Ascending aorta (tissue), 2 donors: ENCODE measurements around the gene CARD11. TPM values are rescaled to one million over a fixed set of nuclear protein-coding genes. Genes with fewer than 3 reads are reported as not detected.

ENCODE experiments used
- DNase-seq, 2 donors: peaks; one replicate each; pipeline ENCODE4 v3.0.0-alpha.2; 2019; ENCODE audit warnings: low spot score in 2 of 2
- H3K27ac ChIP-seq, 2 donors: fragments of 200-600 bp; sonication (generic); one replicate each; pipeline ENCODE4 v1.5.1; 2016 to 2017; ENCODE audit warnings: mild to moderate bottlenecking in 1 of 2
- H3K27me3 ChIP-seq: fragments of 200-600 bp; sonication (generic); one replicate; pipeline ENCODE4 v1.5.1; 2017
- H3K36me3 ChIP-seq, 2 donors: fragments of 200-600 bp; sonication (generic); one replicate each; pipeline ENCODE4 v1.5.1; 2016
- H3K4me1 ChIP-seq, 2 donors: fragments of 200-600 bp; sonication (generic); one replicate each; pipeline ENCODE4 v1.5.1; 2016 to 2017; ENCODE audit warnings: mild to moderate bottlenecking in 1 of 2
- H3K4me3 ChIP-seq, 2 donors: fragments of 200-600 bp; sonication (generic); one replicate each; pipeline ENCODE4 v1.5.1; 2016 to 2017; ENCODE audit warnings: mild to moderate bottlenecking in 1 of 2
- H3K9me3 ChIP-seq, 2 donors: fragments of 200-600 bp; sonication (generic); one replicate each; pipeline ENCODE4 v1.5.1; 2016
- intact Hi-C: fragments of 100-400 bp; cut with DNase I; formaldehyde crosslinking; loops from one replicate; pipeline ENCODE4 v1.15.1; 2023
- total RNA-seq: library from RNA; depleted of rRNA; stranded (reverse); fragments of >200 nt; gene quantifications from one replicate; pipeline ENCODE4 v1.1.0, GENCODE V29; 2016
- TF ChIP-seq, protein P1 (sequence below), 3 experiments: fragments of 200-600 bp in 2 of 3; fragments of 450-650 bp in 1 of 3; sonication (generic) in 2 of 3; IDR thresholded peaks; one replicate each; pipeline ENCODE4 v1.5.1; 2016 to 2019; ENCODE audit warnings: antibody characterized with exemption in 3 of 3, mild to moderate bottlenecking in 1 of 3, moderate library complexity in 1 of 3

Gene CARD11
- total RNA-seq, 1 donor from 2014 or later, result 0.64 TPM

DNA sequence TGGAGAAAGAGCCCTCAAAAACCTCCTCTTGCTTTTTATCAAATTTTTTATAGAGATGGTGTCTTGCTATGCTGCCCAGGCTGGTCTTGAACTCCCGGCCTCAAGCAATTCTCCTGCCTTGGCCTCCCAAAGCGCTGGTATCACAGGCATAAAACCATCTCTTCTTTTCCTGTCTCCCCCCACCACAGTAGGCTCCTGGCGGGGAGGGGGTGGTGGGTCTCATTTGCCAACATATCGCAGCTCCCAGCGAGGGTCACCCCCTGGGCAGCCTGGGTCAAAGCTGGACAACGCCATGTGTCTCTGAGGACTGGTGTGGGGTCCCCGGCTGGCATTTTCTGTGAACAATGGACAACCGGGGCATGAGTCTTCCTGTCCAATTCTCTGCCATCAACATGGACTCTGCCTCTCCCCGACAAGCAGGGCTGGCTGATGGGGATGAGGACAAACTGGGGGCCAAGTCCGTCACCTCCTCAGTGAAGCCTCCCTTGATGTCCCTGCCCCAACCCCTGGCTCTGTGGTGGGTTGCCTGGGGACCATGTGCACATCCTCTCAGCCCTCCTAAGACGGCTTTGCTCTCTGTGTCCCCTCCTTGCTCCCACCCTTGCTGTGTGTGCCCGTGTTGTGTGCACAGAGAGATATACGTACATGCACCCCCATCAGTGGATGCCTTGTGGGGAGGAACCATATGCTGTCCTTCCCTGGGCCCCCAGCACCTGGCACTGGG, 113.2 kb downstream of the CARD11 start:
- TF ChIP-seq, protein P1, sequence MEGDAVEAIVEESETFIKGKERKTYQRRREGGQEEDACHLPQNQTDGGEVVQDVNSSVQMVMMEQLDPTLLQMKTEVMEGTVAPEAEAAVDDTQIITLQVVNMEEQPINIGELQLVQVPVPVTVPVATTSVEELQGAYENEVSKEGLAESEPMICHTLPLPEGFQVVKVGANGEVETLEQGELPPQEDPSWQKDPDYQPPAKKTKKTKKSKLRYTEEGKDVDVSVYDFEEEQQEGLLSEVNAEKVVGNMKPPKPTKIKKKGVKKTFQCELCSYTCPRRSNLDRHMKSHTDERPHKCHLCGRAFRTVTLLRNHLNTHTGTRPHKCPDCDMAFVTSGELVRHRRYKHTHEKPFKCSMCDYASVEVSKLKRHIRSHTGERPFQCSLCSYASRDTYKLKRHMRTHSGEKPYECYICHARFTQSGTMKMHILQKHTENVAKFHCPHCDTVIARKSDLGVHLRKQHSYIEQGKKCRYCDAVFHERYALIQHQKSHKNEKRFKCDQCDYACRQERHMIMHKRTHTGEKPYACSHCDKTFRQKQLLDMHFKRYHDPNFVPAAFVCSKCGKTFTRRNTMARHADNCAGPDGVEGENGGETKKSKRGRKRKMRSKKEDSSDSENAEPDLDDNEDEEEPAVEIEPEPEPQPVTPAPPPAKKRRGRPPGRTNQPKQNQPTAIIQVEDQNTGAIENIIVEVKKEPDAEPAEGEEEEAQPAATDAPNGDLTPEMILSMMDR (IDR thresholded peaks at IDR 0.05), result no peak
- no peak for DNase-seq
- H3K4me3 ChIP-seq, result no peak overlapping the region
- intact Hi-C loops, result no loop called here
- no peak overlapping the region for H3K27ac ChIP-seq
- no peaks in the 10 kb centered on the region for H3K36me3 ChIP-seq
- H3K9me3 ChIP-seq, result no peaks in the 10 kb centered on the region
- peaks cover 4% of the 10 kb centered on the region for H3K27me3 ChIP-seq
- H3K4me1 ChIP-seq, result no peaks in the 10 kb centered on the region

DNA sequence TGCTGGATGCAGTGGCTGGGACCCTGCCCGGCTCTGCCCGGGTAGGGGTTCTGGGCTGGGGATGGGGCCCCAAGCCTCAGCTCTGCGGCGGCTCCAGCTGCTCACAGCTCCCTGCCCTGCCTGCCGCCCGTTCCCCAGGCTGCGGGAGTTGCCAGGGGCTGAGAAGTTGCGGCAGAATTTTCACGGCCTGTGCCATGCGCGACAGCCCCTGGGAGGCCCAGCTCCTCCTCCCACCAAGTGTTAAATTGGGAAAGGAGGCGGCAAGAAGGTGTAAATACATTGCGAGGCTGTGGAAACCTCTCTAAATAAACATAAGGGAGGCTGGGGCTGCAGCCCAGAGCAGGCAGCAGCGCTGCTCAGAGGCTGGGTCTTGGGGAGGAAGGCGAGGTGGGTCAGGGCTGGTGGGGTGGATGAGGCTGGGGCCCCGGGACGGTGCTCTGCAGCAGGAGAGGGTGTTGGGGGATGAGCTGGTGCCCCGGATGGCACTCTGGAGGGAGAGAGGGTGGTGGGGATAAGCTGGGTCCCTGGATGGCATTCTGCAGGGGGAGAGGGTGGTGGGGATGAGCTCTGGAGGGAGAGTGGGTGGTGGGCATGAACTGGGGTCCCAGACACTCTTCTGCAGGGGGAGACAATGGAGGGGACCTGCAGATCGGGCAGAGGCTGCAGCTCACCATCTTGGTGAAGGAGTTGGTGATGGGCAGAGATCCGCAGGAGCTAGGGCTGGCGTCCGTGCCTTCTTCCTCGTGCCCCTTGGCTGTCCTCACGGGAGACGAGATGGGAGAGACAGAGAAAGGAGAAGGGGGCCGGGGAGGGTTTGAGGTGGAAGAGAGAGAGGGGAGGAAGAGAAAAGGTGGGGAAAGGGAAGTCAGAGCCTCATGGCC, 114.1 kb downstream of the CARD11 start:
- no peak overlapping the region for H3K27ac ChIP-seq
- no peak overlapping the region for H3K4me3 ChIP-seq
- H3K36me3 ChIP-seq, result no peaks in the 10 kb centered on the region
- H3K27me3 ChIP-seq, result peaks cover 4% of the 10 kb centered on the region
- no peaks in the 10 kb centered on the region for H3K4me1 ChIP-seq
- TF ChIP-seq, protein P1 (IDR thresholded peaks at IDR 0.05), result no peak
- no peak for DNase-seq
- no peaks in the 10 kb centered on the region for H3K9me3 ChIP-seq
- intact Hi-C loops, result no loop called here

DNA sequence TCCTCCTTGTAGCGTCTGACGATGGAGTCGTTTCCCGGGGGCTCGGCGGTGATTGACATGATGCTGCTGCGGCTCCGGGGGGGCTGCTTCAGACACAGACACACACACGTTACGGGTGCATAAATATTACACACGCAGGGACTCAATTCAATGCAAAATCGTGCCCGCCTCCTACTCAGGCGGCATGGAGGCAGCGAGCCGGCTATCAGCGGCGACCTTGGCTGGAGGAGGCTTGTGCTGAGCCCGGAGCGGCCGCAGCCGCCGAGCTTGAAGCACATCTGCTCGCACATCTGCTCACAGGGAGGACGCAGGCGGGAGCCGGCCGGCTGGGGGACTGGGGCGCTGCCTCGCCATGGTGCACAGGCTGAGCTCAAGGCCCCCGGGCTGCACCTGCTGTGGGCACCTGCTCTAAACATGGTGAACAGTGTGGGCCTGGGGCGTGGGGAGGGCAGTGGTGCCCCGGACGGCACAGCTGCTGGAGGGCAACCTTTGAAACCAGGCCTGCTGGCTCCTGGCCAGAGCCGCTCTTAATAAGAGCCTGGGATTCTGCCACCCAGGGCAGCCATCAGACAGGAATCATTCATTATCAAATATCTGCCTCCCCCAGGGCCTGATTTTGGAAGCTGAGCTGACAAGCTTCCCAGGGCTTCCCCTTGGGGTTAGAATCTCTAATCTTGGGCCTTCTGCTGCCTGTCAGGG, 114.9 kb downstream of the CARD11 start:
- H3K27me3 ChIP-seq, result peaks cover 4% of the 10 kb centered on the region
- no peaks in the 10 kb centered on the region for H3K4me1 ChIP-seq
- DNase-seq, result no peak
- no peak overlapping the region for H3K27ac ChIP-seq
- H3K9me3 ChIP-seq, result no peaks in the 10 kb centered on the region
- intact Hi-C loops, result no loop called here
- H3K36me3 ChIP-seq, result no peaks in the 10 kb centered on the region
- no peak overlapping the region for H3K4me3 ChIP-seq
- TF ChIP-seq, protein P1 (IDR thresholded peaks at IDR 0.05), result no peak

DNA sequence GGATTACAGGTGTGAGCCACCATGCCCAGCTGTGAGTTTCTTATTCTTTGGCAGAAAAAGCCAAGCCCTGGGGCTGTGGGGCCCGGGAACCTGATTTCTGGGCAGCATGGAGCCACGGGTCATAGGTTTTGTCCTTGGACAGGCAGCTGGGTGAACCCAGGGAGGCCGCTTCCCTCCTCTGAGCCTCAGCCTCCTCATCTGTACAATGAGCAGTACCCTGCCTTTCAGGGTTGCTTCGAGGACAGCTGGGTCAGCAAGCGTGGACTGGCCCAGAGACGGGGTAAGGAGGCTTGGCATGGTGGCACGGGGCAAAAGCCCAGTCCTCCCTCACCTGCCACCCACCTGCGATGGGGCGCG, 115.4 kb downstream of the CARD11 start:
- no peaks in the 10 kb centered on the region for H3K4me1 ChIP-seq
- no peak overlapping the region for H3K27ac ChIP-seq
- DNase-seq, result no peak
- no peaks in the 10 kb centered on the region for H3K9me3 ChIP-seq
- H3K4me3 ChIP-seq, result no peak overlapping the region
- H3K36me3 ChIP-seq, result no peaks in the 10 kb centered on the region
- TF ChIP-seq, protein P1 (IDR thresholded peaks at IDR 0.05), result no peak
- peaks cover 4% of the 10 kb centered on the region for H3K27me3 ChIP-seq
- intact Hi-C loops, result no loop called here

DNA sequence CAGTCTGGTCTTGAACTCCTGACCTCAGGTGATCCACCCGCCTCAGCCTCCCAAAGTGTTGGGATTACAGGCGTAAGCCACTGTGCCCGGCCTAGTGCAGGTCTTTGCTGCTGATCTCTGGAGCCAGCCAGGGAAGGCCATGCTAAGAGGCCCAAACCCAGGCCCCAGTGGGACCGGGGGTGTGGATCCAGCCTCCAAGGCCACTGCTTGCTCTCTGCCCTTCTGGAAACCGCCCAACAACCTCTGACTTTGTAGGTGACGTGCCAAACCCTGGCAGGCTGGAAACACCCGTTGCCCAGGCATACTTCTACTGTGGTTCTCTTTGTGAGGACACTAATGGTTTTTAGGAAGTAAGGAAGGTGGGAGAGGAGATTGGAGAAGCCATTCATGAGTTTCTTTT, 116.1 kb downstream of the CARD11 start:
- intact Hi-C loops, result no loop called here
- Histone ChIP-seq H3K27me3 (peaks cover 4% of the 10 kb centered on the region), H3K27ac (no peak overlapping the region), H3K9me3 (no peaks in the 10 kb centered on the region), H3K4me1 (no peaks in the 10 kb centered on the region), H3K4me3 (no peak overlapping the region), H3K36me3 (no peaks in the 10 kb centered on the region)
- no peak for DNase-seq
- TF ChIP-seq, protein P1 (IDR thresholded peaks at IDR 0.05), result no peak
